Glomerular visceral epithelial cell (primary cell): ENCODE results near the gene RAP1GAP.

Source experiments
- DNase-seq: peaks from one replicate; pipeline ENCODE4 v3.0.0-alpha.2; 2016; ENCODE audit errors: extremely low spot score

The RAP1GAP gene

DNA sequence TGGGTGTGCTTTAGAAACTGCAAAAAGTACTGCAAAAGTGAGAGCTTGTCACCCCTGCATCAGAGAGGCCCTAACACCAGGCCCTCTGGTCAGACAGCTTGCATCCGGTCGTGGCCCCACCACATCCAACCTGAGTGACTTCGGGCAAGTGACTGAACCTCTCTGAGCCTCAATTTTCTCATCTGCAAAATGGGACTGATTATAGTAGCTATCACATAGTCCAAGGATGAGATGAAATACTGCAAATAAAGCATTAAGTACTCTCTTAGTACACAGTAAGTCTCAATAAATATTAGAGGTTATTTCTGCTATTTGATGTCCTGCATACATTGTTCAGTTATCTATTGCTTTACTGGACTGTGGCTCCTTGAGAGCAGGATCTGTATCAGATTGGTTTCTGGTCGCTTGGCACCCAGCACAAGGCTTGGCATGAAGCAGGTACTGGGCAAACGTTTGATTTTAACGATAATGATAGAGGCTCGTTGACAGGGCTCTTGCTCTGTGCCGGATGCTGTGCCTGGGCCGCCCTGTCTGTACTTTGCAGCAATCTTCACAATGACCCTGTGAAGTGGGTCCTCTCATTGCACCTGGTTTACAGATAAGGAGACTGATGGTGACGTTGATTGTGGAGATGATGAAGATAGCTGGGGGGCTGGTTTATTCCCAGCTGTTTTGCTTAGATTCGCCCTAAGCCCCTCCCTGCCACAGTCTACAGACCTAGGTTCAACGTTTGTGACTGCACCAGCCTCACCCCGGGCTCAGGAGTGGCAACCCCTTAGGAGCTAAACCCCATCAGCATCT lies 43.6 kb downstream of the RAP1GAP start:
- no peak for DNase-seq

- DNase-seq = no peak
Observed at GRCh38 chr1:21624571-21625389, 44.4 kb downstream of the RAP1GAP start.

DNA sequence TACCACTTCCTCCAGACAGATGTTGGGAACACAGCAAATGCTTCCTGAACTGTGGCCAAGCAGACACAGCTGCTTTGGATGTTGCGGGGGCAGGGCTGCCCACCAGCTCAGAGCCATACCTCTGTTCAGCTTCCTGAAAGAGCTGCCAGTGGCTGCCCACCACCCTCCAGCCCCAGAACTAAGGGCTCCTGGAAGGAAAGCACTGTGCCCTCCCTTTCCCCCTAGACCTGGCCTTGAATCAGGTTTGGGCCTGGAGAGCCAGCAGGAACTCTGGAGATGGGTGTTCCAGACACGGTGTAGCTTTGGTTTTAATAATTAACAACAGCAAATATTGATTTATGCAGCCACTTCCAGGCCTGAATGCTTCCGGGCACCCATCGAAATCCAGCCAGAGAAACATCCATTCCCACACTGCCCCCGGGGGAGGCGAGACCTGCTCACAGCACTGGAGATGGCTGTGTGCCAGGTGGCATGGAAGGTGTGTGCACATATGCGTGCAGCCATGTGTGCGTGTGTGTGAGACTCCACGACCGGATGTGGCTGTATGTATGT lies 45.7 kb downstream of the RAP1GAP start:
- peak; percentile 67 for DNase-seq

GRCh38 chr1:21622466-21623315 lies 46.5 kb downstream of the RAP1GAP start:
- no peak for DNase-seq

- DNase-seq = no peak
Observed at GRCh38 chr1:21621761-21622436, 47.3 kb downstream of the RAP1GAP start.

GRCh38 chr1:21621051-21621450 lies 48.1 kb downstream of the RAP1GAP start:
- no peak for DNase-seq

DNA sequence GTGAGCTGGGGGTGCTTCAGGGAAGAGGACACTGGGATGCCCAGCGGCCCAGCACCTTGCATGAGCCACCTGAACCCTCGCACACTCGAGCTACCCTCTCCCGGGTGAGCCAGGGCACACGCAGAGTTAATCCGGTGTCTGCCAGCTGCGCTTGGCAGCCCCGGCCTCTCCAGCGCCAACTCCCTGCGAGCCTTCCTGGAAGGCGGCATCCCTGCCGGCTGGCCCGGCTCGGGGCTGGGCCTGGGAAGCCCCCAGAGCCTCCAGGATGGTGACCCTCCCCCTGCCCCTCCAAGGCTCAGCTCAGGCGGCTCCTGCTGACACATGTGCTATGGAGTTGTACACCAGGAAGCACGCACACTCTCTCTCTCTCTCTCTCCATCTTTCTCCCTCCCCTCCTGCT lies 48.7 kb downstream of the RAP1GAP start:
- DNase-seq = no peak

DNA sequence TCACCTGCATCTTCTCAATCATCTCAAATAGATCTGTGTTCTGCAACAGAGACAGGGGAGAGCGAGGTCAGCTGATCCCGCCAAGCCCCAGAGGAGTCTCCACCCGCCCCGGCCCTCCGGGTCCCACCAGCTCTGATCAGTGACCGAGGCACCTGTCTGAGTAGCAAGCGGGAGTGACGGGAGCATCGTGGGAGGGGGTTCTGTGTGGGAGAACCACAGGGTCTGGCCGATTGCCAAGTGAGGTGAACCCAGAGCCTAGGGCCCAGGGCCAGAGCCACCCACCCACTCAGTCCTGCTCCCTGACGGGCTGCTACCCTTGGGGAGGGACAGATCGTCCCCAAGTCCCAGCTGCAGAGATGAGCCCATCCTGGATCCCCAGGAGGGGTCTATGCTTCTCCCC lies 49.1 kb downstream of the RAP1GAP start:
- DNase-seq = no peak

GRCh38 chr1:21619375-21619947 lies 49.7 kb downstream of the RAP1GAP start:
- no peak for DNase-seq

GRCh38 chr1:21618561-21619374 lies 50.4 kb downstream of the RAP1GAP start:
- no peak for DNase-seq

- no peak for DNase-seq
Observed at GRCh38 chr1:21618059-21618458, 51.1 kb downstream of the RAP1GAP start.

DNA sequence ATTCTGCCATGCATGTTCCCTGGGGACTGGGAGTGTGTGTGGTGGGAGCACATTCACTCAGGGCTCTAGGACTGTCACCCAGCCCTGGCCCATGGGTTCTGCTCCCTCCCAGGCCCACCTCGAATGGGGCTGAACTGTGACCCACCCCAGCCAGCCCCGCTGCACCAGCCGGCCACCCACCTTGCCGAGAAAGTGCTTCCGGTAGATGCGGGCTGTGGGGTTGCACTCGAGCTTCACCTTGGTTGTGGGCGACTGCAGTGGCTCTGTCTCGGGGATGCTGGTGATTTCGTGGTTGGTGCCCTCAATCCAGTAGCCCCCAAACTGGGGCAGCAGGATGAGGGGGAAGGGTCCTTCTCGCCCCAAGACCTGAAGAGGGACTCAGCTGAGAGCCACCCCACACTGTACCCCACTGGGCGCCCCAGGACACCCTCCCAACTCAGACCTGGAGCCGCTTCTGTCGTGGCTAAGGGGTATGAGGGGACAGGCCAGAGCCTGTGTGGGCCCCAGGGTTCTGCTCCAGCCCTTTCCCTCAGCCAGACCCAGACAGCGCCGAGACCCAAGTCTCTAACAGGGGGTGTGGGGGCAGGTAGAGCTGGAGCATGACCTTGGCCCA lies 51.9 kb downstream of the RAP1GAP start:
- DNase-seq = no peak

- no peak for DNase-seq
Observed at GRCh38 chr1:21616372-21616771, 52.8 kb downstream of the RAP1GAP start.

DNA sequence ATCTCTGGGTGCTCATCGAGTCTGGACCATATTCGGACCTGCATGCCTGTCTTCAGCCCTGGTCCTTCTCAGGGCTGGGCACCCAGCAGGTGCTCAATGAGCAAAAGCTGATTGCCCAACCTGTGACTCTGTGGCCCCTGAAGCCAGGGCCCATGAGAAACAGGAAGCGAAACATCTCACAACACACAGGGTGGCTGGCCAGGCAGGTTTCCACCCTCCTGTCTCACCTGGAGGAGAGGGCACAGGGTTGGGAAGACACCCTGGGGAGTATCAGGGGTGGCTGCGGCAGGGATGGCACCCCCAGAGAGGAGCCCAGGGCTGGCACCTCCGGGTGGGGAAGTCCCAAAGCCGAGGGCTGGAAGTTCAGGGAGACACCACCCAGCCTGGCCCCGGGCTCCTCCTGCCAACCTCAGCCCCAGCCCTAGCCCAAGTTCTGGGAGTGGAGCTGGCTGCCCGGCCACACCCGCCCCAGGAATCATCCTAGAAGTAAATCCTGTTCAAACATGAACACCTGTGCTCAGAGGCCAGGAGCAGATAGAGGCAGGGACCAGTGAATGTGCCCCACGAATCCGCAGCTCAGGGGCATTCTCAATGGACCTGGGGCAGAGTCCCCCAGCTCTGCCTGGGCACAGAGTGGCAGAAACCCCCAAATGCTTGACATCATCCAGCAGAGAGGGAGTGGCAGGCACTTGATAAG lies 54.6 kb downstream of the RAP1GAP start:
- DNase-seq = no peak

GRCh38 chr1:21613072-21613867 lies 55.9 kb downstream of the RAP1GAP start:
- DNase-seq = no peak

DNA sequence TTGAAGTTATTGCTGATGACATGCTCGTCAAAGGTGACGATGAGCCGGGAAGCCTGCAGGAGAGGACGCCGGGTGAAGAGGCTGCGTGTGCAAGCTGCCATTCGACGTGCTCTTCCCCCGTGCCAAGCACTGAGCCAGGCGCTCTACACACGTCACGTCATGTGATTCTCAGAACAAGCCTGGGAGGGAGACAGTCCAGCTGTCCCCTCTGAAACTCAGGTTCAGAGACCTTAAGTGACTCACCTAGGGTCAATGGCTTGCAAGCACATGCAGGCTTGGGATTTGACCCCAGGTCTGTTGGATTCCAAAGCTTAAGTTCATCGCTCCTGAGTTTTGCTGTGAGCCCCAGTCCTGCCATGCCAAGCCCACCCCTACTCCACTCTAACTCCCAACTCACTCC lies 57.1 kb downstream of the RAP1GAP start:
- DNase-seq = no peak

- no peak for DNase-seq
Observed at GRCh38 chr1:21610989-21611785, 58.0 kb downstream of the RAP1GAP start.
